Measurements from ENCODE around the gene OBSCN. TPM values are rescaled to one million over a fixed set of nuclear protein-coding genes. Genes with fewer than 3 reads are reported as not detected.
"Not testable (repeated sequence)": the region's sequence is repeated elsewhere in the genome, so short reads cannot be mapped to it uniquely, and the experiment has no call there.

OBSCN gene
- total and polyA plus RNA-seq, 7 experiments from 2014 or later: 1.3 to 132 (median 76.4) TPM

DNA sequence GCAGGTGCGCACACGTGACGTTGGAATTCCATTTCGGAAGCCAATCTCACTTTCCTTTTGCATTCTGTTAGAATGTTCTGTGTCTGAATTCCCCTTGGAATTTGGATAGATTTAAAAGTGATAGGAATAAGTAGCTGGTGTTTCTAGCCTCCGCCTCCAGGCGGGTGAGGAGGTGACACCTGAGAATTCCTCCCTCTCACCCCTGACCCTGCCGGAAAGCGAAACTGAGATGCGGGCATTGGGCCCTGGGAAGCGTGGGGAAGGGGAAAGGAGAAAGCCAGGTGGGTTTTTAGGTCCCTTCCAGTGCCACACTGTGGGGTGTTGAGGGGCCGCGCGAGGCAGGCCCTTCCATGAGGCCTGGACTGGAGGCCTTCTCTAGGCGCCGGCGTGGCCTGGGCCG lies 61.6 kb downstream of the OBSCN start:
- peak; percentile 73 for ATAC-seq
- H3K4me3 Mint-ChIP-seq; H3K4me3 ChIP-seq (ENCODE audit: low read length); H3K4me1 ChIP-seq (ENCODE audit: control insufficient read depth in 2 of 2, insufficient read depth in 2 of 2, low read length in 2 of 2); H3K9me3 Mint-ChIP-seq; intact Hi-C loops (cut with micrococcal nuclease); H3K27me3 ChIP-seq (ENCODE audit: control insufficient read depth in 2 of 2, insufficient read depth in 2 of 2, low read length in 2 of 2); POLR2A ChIA-PET; H3K27me3 Mint-ChIP-seq; H3K9me3 ChIP-seq (ENCODE audit: control insufficient read depth in 2 of 3, low read length in 3 of 3); CTCF ChIA-PET; DNase-seq; H3K27ac ChIP-seq (ENCODE audit: low read depth, low read length): not testable (repeated sequence)
- peaks cover 0 to 14% (median 2%) of the 10 kb centered on the region in 3 experiments for H3K36me3 ChIP-seq (ENCODE audit: control insufficient read depth in 2 of 3, insufficient read depth in 3 of 3, low read length in 3 of 3)
- peaks cover 0 to 17% (median 0%) of the 10 kb centered on the region in 5 donors for H3K36me3 Mint-ChIP-seq
- H3K27ac Mint-ChIP-seq: peak overlapping the region in 2 of 9 donors; percentile 15 to 65
- peaks cover 1 to 17% (median 10%) of the 10 kb centered on the region in 7 donors for H3K4me1 Mint-ChIP-seq

DNA sequence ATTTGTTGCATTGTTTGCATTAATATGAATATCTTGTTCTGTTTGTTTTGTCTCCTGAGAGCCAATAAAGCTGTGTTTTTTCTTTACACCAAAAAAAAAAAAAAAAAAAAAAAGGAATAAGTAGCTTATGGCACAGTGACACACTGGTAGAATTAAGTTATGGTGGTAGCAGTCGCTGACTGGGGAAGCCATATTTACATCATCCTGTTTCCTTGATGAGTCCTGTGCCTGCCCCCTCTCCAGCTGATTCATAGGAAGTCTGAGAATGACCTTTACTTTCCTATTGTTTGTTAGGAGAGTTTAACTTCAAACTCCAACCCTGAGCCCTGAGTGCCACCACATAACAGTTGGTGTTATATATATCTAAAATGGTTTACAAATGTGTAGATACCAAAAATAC lies 62.2 kb downstream of the OBSCN start:
- peaks cover 0 to 2% (median 0%) of the 10 kb centered on the region in 11 donors for H3K9me3 Mint-ChIP-seq
- no peak overlapping the region for H3K27ac ChIP-seq (ENCODE audit: low read depth, low read length)
- ChIA-PET POLR2A (no interaction called here), CTCF (no interaction called here)
- H3K27ac Mint-ChIP-seq: no peak overlapping the region
- H3K4me1 Mint-ChIP-seq: peaks cover 5 to 23% (median 16%) of the 10 kb centered on the region in 7 donors
- intact Hi-C loops (cut with micrococcal nuclease): loop anchor here in 1 of 2 donors (10.0 kb wide), 1 partner anchor 235 kb away; no protein-coding TSS in a partner anchor
- H3K27me3 ChIP-seq (ENCODE audit: control insufficient read depth in 2 of 2, insufficient read depth in 2 of 2, low read length in 2 of 2): no peaks in the 10 kb centered on the region
- H3K4me3 Mint-ChIP-seq: no peak overlapping the region
- DNase-seq (no peak), ATAC-seq (no peak)
- H3K9me3 ChIP-seq (ENCODE audit: control insufficient read depth in 2 of 3, low read length in 3 of 3): no peaks in the 10 kb centered on the region
- H3K36me3 ChIP-seq (ENCODE audit: control insufficient read depth in 2 of 3, insufficient read depth in 3 of 3, low read length in 3 of 3): peaks cover 0 to 14% (median 2%) of the 10 kb centered on the region in 3 experiments
- no peaks in the 10 kb centered on the region for H3K4me1 ChIP-seq (ENCODE audit: control insufficient read depth in 2 of 2, insufficient read depth in 2 of 2, low read length in 2 of 2)
- H3K27me3 Mint-ChIP-seq: no peaks in the 10 kb centered on the region
- H3K36me3 Mint-ChIP-seq: peaks cover 0 to 13% (median 0%) of the 10 kb centered on the region in 5 donors
- H3K4me3 ChIP-seq (ENCODE audit: low read length): no peak overlapping the region

DNA sequence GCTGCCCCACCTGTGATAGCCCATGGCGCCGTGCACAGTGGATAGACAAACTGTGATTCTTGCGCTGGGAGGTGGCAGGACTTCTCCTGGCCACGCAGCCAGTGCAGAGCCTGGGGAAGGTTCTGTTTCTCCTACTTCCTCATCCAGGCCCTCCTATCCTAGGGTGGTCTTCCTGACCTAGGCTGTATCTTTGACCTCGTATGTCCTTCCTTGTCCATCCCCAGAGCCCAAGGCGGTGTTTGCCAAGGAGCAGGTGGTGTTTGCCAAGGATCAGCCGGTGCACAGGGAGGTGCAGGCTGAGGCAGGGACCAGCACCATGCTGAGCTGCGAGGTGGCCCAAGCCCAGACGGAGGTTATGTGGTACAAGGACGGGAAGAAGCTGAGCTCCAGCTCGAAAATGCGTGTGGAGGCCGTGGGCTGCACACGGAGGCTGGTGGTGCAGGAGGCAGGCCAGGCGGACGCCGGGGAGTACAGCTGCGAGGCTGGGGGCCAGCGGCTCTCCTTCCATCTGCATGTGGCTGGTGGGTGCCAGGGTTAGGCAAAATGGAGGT lies 63.9 kb downstream of the OBSCN start:
- Mint-ChIP-seq H3K27ac (peak overlapping the region in 1 of 9 donors; percentile 10), H3K36me3 (peaks cover 0 to 10% (median 0%) of the 10 kb centered on the region in 5 donors), H3K9me3 (peaks cover 0 to 2% (median 0%) of the 10 kb centered on the region in 11 donors), H3K27me3 (no peaks in the 10 kb centered on the region), H3K4me3 (no peak overlapping the region), H3K4me1 (peaks cover 8 to 26% (median 19%) of the 10 kb centered on the region in 7 donors)
- no peak overlapping the region for H3K27ac ChIP-seq (ENCODE audit: low read depth, low read length)
- no peaks in the 10 kb centered on the region for H3K4me1 ChIP-seq (ENCODE audit: control insufficient read depth in 2 of 2, insufficient read depth in 2 of 2, low read length in 2 of 2)
- DNase-seq: peak in 1 of 9 donors; percentile 3
- no peak for ATAC-seq
- intact Hi-C loops (cut with micrococcal nuclease): loop anchor here in 1 of 2 donors (10.0 kb wide), 1 partner anchor 233 kb away; no protein-coding TSS in a partner anchor
- H3K27me3 ChIP-seq (ENCODE audit: control insufficient read depth in 2 of 2, insufficient read depth in 2 of 2, low read length in 2 of 2): no peaks in the 10 kb centered on the region
- H3K36me3 ChIP-seq (ENCODE audit: control insufficient read depth in 2 of 3, insufficient read depth in 3 of 3, low read length in 3 of 3): peaks cover 0 to 14% (median 2%) of the 10 kb centered on the region in 3 experiments
- H3K9me3 ChIP-seq (ENCODE audit: control insufficient read depth in 2 of 3, low read length in 3 of 3): no peaks in the 10 kb centered on the region
- POLR2A ChIA-PET: no interaction called here
- CTCF ChIA-PET: no interaction called here
- no peak overlapping the region for H3K4me3 ChIP-seq (ENCODE audit: low read length)

DNA sequence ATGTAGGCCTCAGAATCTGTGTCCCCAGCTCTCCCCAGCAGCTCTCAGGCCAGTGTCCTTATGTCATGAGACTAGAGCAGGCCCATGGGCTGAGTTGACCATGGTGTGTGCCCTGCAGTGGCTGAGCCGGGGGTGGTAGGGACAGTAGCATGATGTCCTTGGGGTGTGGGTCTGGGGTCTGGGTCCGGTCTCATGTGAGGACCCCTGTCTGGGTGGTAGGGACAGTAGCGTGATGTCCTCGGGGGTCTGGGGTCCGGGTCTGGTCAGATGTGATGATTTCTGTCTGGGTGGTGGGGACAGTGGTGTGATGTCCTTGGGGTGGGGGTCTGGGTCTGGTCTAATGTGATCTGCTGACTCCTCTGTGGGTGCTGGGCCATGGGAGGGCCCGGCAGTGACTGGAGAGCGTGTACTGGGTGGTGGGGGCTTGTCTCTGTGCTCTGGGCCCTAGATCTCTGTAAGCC lies 64.5 kb downstream of the OBSCN start:
- Histone ChIP-seq H3K4me1 (ENCODE audit: control insufficient read depth in 2 of 2, insufficient read depth in 2 of 2, low read length in 2 of 2) (no peaks in the 10 kb centered on the region), H3K36me3 (ENCODE audit: control insufficient read depth in 2 of 3, insufficient read depth in 3 of 3, low read length in 3 of 3) (peaks cover 0 to 18% (median 0%) of the 10 kb centered on the region in 3 experiments), H3K27me3 (ENCODE audit: control insufficient read depth in 2 of 2, insufficient read depth in 2 of 2, low read length in 2 of 2) (no peaks in the 10 kb centered on the region), H3K9me3 (ENCODE audit: control insufficient read depth in 2 of 3, low read length in 3 of 3) (no peaks in the 10 kb centered on the region), H3K4me3 (ENCODE audit: low read length) (no peak overlapping the region), H3K27ac (ENCODE audit: low read depth, low read length) (no peak overlapping the region)
- Mint-ChIP-seq H3K4me3 (no peak overlapping the region), H3K4me1 (peaks cover 8 to 26% (median 19%) of the 10 kb centered on the region in 7 donors), H3K9me3 (peaks cover 0 to 2% (median 0%) of the 10 kb centered on the region in 11 donors), H3K36me3 (peaks cover 0 to 7% (median 0%) of the 10 kb centered on the region in 5 donors), H3K27me3 (no peaks in the 10 kb centered on the region), H3K27ac (peak overlapping the region in 2 of 9 donors; percentile 10 to 32)
- DNase-seq (peak in 1 of 9 donors; percentile 2), ATAC-seq (no peak)
- intact Hi-C loops (cut with micrococcal nuclease): loop anchor here in 1 of 2 donors (10.0 kb wide), 1 partner anchor 232 kb away; no protein-coding TSS in a partner anchor
- ChIA-PET CTCF (no interaction called here), POLR2A (no interaction called here)

DNA sequence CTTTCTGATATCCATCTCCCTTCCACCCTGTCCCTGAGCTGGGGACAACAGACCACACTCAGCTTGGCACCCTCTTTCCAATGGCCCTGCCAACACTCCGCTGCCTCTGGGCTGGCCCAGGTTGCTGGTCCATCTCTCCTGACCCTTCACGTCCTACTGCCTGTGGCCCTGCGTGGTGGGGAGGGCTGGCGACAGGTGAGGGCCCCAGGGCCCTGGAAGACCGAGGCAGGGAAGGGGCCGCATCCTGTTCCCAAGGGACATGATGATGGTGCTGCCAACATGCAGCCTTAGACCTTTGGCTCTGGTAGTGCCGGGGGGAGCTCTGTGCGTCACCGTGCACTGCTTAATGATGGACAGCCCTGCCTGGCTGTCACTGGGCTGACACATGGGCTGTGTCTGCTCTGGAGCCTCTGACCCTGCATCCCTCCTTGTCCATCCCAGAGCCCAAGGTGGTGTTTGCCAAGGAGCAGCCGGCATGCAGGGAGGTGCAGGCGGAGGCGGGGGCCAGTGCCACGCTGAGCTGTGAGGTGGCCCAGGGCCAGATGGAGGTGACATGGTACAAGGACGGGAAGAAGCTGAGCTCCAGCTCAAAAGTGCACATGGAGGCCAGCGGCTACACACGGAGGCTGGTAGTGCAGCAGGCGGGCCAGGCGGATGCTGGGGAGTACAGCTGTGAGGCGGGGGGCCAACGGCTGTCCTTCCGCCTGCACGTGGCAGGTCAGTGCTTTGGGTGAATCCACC lies 65.2 kb downstream of the OBSCN start:
- intact Hi-C loops (cut with micrococcal nuclease): loop anchor here in 1 of 2 donors (10.0 kb wide), 1 partner anchor 232 kb away; no protein-coding TSS in a partner anchor
- ChIA-PET POLR2A (no interaction called here), CTCF (no interaction called here)
- Mint-ChIP-seq H3K4me1 (peaks cover 8 to 26% (median 19%) of the 10 kb centered on the region in 7 donors), H3K9me3 (peaks cover 0 to 2% (median 0%) of the 10 kb centered on the region in 11 donors), H3K4me3 (no peak overlapping the region), H3K27ac (no peak overlapping the region), H3K27me3 (no peaks in the 10 kb centered on the region), H3K36me3 (peaks cover 0 to 5% (median 0%) of the 10 kb centered on the region in 5 donors)
- Histone ChIP-seq H3K4me3 (ENCODE audit: low read length) (no peak overlapping the region), H3K27me3 (ENCODE audit: control insufficient read depth in 2 of 2, insufficient read depth in 2 of 2, low read length in 2 of 2) (no peaks in the 10 kb centered on the region), H3K27ac (ENCODE audit: low read depth, low read length) (no peak overlapping the region), H3K36me3 (ENCODE audit: control insufficient read depth in 2 of 3, insufficient read depth in 3 of 3, low read length in 3 of 3) (peaks cover 0 to 17% (median 0%) of the 10 kb centered on the region in 3 experiments), H3K4me1 (ENCODE audit: control insufficient read depth in 2 of 2, insufficient read depth in 2 of 2, low read length in 2 of 2) (no peaks in the 10 kb centered on the region), H3K9me3 (ENCODE audit: control insufficient read depth in 2 of 3, low read length in 3 of 3) (no peaks in the 10 kb centered on the region)
- no peak for ATAC-seq
- DNase-seq: peak in 1 of 9 donors; percentile 6

DNA sequence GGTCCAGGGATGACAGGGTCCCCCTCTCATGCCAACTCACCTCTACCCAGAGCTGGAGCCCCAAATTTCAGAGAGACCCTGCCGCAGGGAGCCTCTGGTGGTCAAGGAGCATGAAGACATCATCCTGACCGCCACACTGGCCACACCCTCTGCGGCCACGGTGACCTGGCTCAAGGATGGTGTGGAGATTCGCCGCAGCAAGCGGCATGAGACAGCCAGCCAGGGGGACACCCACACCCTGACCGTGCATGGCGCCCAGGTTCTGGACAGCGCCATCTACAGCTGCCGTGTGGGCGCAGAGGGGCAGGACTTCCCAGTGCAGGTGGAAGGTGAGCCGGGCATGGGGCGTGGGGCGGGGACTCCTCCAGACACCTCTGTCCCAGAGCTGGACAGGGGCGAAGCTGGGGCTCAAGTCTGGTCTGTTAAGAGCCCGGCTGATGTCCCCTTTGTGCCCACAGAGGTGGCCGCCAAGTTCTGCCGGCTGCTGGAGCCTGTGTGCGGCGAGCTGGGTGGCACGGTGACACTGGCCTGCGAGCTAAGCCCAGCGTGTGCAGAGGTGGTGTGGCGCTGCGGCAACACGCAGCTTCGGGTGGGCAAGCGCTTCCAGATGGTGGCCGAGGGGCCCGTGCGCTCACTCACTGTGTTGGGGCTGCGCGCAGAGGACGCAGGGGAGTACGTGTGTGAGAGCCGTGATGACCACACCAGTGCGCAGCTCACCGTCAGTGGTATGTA lies 66.0 kb downstream of the OBSCN start:
- Mint-ChIP-seq H3K27me3 (no peaks in the 10 kb centered on the region), H3K9me3 (peaks cover 0 to 2% (median 0%) of the 10 kb centered on the region in 11 donors), H3K4me3 (peak overlapping the region in 5 of 10 donors; percentile 21 to 85 (median 71)), H3K27ac (peak overlapping the region in 2 of 9 donors; percentile 38 to 73), H3K4me1 (peaks cover 8 to 26% (median 19%) of the 10 kb centered on the region in 7 donors), H3K36me3 (peaks cover 0 to 5% (median 0%) of the 10 kb centered on the region in 5 donors)
- peak in 1 of 9 donors; percentile 5 for DNase-seq
- Histone ChIP-seq H3K4me1 (ENCODE audit: control insufficient read depth in 2 of 2, insufficient read depth in 2 of 2, low read length in 2 of 2) (no peaks in the 10 kb centered on the region), H3K36me3 (ENCODE audit: control insufficient read depth in 2 of 3, insufficient read depth in 3 of 3, low read length in 3 of 3) (peaks cover 0 to 14% (median 0%) of the 10 kb centered on the region in 3 experiments), H3K4me3 (ENCODE audit: low read length) (no peak overlapping the region), H3K27me3 (ENCODE audit: control insufficient read depth in 2 of 2, insufficient read depth in 2 of 2, low read length in 2 of 2) (no peaks in the 10 kb centered on the region), H3K9me3 (ENCODE audit: control insufficient read depth in 2 of 3, low read length in 3 of 3) (no peaks in the 10 kb centered on the region), H3K27ac (ENCODE audit: low read depth, low read length) (no peak overlapping the region)
- CTCF ChIA-PET: no interaction called here
- intact Hi-C loops (cut with micrococcal nuclease): loop anchor here (2.0 to 10.0 kb wide), 2 partner anchors 173 to 231 kb away; no protein-coding TSS in a partner anchor
- POLR2A ChIA-PET: no interaction called here
- ATAC-seq: no peak

Measured in naive thymus-derived CD4-positive, alpha-beta T cell (primary cell).